Activated CD8-positive, alpha-beta memory T cell treated with anti-CD3 and anti-CD28 coated beads for 48 hours (primary cell): ENCODE results near the gene PRLR.
"Not testable (repeated sequence)": the region's sequence is repeated elsewhere in the genome, so short reads cannot be mapped to it uniquely, and the experiment has no call there.

Experiments
- DNase-seq, 3 experiments: peaks; one replicate each; pipeline ENCODE4 v3.0.0-alpha.2; 2020; ENCODE audit warnings: low read depth in 2 of 3, low spot score in 2 of 3

PRLR gene

DNA sequence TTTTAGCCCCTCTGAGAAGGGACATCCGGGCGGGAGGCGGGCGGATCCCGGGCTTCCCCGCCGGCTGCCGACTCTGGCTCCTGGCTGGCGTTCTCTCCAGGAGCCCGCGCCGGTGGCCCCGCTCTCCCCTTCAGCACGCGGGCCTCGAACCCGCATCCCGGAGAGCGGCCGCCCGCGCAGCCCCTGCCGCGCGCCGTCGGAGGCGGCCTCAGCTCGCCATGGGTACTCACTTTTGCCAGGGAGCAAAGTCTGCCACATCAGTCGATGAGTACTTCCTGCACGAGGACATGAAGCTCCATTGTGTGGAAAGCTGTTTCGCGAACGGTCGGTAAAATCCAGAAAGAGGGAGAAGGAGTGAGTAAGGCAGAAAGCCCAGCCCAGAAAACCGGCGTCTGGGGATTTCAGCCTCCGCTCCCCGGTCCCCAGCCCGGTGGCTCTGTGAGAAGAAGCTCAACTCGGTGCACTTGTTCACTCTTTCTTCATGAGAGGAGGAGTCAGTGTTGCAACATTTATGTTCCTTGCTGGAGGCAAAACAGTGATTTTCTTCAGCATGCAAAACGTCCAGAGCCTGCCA is at the start of gene PRLR:
PRLR (minus strand) TSS at position 450 of the 574 bp plus-strand sequence. CDS start 140,867 bp downstream, outside the sequence.
- no peak for DNase-seq

DNA sequence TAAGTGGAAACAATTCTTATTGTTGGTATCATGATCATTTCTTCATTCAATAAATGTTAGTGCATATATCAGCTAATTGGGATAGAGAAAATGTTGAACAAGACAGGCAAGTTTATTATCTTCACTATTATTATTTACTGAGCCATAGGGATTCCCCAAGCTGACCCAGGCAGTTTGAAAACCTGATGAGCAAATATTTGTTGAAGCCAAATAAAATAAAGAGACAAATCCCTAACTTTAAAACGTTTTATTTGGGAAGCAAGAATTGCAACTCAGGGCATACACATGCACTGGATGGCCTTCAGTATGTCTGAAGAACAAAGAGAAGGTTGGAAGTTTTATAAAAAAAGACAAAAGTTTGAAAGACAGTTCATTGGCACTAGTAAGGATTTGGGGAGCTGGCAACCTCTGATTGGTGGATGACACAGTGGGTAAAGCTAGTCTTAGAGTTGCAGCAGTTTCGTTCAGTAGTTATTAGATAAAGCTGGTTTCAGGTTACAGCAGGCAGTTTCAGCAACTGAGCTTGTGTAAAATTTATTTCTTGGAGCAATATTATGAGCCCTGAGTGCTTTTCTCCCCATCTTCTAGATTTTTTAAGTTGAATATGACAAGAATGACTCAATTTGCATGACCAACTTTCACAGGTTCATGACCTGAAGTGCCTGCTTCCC is 44.7 kb upstream of the PRLR start:
- no peak for DNase-seq

DNA sequence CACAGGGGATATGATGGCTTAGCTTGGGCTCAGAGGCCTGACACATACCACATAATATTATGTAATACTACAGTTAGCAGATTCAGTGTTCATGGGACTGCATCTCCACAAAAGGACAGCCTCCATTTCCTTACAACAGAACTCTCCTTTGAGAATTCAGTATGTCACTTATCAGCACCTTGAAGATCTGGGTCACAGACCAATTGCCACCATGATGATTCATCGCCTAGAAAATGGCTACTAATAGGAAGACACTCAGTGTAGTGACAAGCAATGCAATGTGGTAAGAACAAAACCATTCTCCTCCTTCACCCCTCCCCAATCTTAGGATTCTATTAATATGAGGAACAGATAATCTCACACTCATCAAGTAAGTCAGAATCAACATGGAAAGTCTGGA is 38.7 kb upstream of the PRLR start:
- no peak for DNase-seq

DNA sequence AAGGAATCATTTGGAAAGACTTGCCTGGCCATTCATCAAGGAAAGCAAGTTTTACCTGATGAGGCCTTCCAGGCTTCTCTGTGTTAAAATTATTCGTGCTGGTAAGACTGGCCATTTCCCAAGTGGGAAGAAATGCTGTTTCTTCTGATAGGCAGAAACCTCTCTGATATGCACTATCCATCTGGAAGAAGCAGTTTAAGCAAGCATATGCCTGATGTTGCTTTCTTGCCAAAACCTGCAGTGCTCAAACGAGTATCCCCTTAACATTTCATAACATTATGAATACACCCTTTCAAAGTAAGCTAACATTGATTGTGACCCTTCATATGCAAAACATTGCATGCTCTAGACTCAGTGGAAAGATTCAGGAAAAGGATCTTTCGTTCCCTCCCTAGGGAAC is 36.0 kb upstream of the PRLR start:
- DNase-seq: no peak

DNA sequence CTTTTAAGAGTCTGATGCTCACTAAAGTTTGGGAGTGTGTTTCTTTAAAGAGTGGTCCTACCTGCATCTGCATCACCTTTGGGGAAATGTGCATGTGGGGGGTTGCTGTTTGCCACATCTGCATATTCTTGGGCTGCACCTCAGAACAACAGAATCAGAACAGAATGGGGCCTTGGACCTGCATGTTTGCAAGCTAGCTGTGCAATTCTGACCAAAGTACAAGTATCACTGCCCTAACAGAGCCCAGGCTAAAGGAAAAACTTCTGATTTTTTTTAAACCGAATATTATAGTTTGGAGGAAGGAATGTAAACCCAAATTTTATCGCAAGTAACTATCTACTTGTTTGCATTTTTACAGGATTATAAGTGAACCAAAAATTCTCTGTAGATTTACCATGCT is 34.2 kb upstream of the PRLR start:
- no peak for DNase-seq

DNA sequence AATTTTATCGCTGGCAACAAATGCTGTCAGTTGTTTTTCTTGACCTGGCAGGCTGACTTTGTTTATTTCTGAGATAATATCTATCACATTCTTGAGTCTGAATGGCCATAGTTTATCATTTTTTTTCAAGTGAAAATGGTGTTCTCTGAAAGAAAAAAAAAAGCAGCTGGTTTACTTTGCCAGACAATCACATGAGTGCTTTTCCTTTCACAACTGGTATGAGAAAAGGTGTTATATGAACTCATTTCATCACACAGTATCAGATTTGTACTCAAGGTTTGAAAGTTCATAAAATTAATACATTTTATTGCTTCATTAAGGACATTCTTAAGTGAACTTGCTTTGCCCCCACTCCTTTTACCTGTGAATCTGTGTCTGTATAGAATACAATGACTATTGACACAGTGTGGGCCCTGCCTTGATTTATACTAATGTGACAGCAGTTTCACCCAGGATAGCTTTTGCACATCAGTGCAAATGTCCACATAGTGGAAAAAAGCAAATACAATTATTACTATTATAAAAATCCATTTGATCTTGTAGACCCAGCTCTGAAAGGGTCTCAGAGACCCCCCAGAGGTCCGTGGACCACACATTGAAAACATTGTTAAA is 33.1 kb upstream of the PRLR start:
- DNase-seq: no peak

DNA sequence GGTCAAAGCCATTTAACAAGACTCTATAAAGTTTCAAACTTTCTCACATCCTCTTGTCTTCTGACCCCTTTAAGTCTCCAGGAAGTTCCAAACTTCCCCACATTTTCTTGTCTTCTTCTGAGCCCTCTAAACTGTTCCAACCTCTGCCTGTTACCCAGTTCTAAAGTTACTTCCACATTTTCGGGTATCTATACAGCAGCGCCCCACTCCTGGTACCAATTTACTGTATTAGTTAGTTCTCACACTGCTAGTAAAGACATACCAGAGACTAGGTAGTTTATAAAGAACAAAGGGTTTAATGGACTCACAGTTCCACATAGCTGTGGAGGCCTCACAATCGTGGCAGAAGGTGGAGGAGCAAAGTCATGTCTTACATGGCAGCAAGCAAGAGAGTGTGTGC is 23.3 kb upstream of the PRLR start:
- DNase-seq: no peak

DNA sequence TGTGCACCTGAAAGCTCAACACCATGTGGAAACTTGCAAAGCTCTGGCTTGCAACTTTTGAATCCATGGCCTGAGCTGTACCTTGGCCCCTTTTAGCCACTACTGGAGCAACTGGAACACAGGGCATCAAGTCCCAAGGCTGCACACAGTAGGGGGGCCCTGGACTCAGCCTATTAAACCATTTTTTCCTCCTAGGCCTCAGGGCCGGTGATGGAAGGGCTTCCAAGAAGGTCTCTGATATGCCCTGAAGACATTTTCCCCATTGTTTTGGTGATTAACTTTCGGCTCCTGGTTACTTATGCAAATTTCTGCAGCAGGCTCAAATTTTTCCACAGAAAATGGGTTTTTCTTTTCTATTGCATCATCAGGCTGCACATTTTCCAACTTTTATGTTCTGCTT is 22.7 kb upstream of the PRLR start:
- no peak for DNase-seq

DNA sequence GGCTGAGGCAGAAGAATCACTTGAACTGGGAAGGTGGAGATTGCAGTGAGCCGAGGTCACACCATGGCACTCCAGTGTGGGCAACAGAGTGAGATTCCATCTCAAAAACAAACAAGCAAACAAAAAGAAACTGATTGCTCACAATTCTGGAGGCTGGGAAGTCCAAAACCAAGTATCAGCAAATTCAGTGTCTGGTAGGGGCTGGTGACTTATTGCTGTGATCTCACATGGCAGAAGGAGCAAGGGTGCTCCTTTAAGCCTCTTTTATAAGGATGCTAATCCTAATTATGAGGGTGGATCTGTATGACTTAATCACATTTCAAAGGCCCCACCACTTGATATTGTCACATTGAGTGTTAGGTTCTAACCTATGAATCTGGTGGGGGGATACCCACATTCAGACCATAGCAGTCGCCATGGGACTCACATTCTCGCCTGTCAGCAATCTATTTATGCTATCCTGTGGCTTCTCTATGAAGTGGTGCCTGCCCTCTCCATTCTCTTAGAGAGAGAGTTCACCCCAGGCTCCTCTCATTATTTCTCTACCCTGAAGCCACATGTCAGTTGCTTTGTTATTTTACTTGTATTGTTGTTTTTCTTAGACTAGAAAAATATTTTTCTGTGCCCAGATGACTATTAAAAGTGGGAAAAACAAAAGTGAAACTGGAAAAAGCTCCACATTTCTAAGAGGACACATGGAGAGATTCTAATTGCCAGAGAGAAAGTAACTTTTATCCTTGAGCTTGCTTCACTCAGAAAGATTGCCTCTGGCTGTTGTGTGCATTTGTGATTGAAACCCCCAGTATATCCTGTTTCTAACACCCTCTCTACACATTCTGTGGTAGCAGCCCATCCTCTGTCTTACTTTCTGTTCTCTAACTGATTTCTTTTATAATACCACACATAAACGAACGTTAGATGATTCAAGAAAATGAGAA is 18.8 kb upstream of the PRLR start:
- no peak for DNase-seq

DNA sequence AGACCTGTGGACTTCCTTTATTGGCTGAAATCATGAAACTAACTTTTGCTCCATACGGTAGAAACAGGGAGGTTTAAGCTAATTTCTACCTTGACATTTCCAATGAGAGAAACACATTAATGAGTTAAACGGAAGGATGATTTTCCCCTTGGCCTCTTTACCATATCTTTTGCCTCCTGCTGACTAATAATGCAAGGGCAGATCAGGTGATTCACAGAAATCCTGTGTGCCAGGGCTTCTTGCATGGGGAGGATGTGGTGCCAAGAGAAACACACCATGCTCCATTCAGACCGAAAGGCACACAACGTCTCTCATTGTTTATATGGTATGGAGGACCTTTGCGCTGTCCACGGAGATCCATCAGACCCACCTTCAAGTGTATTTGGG is 17.4 kb upstream of the PRLR start:
- DNase-seq: no peak

DNA sequence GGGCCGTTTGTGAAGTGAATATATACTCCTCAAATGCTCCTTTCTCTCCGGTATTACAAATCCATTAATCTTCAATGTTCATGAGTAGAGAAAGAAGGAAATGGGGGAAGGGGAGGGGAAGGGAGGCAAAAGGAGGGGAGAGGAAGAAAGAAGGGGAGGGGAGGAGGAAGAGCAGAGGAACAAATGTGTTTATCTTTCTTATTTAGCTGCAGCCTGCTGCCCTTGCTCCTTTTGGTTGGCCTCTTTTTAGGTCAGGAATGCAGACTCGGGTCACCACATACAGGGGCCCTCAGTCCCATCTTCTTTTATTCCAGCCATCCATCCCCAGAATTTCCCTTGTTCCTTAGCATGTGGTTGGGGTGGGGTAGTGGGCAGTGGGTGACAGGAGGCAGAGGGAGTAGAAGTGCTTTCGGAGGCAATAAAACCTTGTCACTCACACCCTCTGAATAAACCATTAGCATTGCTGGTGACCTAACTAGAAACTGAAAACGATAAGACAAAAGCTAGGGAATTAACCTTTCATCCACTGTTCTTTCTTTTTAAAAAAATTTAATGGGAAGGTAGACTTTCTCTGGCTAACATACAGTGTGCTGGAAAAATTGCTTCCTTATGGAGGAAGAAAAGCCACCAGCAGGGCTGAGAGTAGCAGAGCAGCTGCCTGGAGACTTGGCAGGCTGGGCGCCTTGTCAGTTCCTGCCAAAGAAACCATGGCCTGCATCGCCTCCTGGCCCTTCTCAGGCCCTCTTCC is 16.8 kb upstream of the PRLR start:
- no peak for DNase-seq

DNA sequence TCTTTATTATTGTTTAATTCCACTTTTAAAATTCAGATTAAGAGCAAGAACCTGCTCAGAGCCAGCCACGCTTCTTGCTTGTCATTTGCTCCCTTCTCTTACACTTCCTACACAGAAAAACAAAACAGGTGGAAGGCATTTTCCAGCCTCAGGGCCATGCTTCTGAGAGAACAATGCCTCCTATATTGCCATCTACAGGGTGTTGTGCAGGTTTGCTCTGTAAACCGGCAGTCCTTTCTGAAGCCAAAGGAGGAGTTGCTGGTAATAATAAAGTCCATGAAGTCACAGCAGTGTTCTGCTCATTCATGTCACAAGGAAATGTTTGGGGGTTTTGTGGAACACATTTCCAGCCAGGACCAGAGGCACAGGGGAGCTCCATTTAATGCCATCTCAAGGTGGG is 16.1 kb upstream of the PRLR start:
- DNase-seq: no peak

DNA sequence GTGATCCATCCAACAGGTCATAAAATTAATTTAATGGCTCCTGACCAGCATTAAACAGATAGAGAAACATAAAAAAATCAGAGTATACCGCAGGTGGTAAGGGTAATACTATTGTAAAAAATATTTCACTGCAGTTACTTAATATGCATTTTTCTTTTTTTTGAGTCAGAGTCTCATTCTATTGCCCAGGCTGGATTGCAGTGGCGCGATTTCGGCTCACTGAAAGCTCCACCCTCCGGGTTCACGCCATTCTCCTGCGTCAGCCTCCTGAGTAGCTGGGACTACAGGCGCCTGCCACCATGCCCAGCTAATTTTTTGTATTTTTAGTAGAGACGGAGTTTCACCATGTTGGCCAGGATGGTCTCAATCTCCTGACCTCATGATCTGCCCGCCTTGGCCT is 15.1 kb upstream of the PRLR start:
- DNase-seq: not testable (repeated sequence)

DNA sequence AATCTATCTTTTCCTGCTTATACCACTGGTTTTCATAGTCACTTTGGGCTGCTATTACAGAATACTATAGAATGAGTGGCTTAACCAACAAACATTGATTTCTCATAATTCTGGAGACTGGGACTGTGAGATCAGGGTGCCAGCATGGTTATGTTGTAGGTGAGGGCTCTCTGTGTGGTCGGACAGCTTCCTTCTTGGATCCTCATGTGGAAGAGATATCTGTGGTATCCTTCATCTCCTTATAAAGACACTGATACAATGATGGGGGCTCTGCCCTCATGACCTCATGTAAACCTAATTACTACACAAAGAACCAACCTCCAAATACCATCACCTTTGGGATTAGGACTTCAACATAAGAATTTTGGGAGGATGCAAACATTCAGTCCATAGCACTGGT is 13.9 kb upstream of the PRLR start:
- DNase-seq: no peak

DNA sequence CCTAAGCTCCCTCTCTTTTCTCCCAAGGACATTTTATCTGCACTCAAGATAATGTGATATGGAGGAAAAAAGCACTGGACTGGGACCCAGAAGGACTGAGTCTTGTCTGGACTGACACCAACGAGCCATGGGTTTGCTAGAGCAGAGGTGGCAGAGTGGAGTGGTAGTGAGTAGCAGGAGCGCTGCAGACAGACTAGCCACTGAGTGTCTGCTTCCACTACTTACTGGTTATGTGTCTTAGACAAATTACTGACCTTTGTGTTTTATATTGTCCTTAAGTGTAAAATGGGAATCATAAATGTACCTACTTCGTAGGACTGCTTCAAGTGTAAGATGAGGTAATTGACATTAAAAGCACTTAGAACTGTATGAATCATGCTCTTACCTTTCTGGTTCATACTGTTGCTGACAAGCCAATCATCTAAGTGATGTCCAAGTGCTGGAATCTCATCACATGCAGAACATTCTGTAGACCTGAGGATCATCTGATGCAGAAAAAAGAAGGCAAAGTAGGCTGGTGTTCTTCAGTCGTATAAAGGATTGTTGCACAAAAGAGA is 12.5 kb upstream of the PRLR start:
- no peak for DNase-seq

DNA sequence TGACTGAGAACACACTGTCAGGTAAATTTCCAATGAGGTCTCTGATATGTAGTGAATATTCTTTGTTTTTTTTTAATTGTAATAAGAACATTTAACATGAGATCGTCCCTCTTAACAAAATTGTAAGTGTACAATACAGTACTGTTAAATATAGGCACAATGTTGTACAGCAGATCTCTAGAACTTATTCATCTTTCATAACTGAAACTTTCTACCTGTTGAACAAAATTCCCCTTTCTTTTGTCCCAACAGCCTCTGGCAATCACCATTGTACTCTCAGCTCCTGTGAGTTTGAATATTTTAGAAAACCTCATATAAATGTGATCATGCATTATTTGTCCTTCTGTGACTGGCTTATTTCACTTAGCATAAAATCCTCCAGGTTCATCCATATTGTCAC is 10.6 kb upstream of the PRLR start:
- DNase-seq: no peak

DNA sequence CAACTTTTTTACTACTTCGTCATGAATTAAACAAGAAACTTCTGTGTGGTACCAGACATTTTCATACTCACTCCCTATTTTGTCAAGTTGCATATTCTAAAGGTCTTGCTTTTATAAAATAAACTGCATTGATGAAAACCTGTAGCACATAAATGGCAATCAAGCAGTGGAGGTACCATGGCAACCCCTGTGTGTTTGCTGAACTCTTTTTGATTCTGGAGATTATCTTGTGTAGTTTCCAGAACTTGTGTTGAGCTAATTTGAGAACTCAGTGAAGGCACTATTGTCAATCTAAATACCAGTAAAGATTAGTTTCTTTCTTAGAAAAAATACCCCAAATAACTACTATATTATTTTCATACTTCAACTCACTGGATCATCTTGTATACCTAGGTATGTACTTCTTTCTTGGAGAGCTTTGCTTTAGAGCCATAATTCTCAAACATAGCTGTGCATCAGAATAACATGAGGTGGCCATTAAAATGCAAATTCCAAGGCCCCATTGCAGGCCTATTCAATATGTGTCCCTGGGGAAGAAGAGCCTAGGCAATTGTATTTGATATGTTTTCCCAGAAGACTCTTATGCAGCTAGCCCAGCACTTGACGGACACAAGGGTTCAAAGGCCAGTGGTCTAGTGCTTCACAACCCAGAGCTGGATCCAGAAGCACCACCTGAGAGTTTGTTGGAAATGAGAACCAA is 9.8 kb upstream of the PRLR start:
- no peak for DNase-seq

DNA sequence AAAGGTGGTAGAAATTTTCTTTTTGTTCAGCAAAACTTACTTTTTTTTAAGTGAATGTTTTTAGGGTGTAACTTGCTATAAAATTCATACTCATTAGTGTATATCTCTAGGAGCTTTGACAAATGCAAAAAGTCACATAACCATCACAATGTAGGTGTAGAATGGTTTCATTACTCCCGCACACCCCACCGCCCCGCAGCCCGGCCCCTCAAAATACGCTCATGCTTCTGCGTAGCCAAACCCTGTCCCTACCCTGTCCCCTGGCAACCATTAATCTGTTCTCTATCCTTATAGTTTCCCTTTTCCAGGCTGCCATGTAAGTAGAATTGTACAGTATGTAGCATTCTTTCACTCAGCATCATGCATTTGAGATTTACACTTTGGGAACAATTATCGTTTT is 9.2 kb upstream of the PRLR start:
- no peak for DNase-seq

DNA sequence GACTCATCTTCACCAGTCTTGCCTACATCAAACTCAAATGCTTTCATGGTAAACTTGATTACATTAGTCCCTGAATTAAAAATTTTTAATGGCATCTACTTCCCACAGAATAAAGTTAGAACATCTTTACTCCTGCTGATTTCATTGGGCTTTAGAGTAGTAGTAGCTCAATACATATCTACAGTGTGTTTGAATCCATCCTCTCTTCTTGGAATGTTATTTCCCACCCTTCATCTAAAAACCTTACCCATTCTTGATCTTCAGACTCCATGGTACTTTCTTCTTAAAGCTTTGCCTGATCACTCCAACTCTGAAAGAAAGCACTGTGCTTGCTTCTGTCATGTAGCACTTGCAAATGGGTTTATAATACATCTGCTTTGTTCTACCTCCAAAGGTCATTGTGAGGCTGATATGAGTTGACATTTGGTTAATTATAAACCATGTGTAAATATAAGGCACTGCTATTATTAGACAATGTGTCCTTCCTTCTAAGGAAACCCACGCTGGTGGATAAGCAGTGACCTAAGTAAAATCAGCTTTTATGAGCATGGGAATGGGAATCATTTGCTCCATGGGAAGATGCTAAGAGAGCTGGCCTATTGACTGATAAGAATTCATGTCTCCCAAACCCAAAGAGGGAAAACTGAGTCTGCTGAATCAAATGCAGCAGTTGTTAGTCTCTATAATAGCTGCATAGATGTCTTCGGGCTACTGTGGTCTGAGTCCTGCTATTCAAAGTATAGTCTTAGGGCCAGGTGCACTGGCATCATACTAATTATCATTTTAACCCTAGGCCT is 7.5 kb upstream of the PRLR start:
- no peak for DNase-seq
